Measurements from ENCODE around the gene CREBZF.

CREBZF gene

DNA sequence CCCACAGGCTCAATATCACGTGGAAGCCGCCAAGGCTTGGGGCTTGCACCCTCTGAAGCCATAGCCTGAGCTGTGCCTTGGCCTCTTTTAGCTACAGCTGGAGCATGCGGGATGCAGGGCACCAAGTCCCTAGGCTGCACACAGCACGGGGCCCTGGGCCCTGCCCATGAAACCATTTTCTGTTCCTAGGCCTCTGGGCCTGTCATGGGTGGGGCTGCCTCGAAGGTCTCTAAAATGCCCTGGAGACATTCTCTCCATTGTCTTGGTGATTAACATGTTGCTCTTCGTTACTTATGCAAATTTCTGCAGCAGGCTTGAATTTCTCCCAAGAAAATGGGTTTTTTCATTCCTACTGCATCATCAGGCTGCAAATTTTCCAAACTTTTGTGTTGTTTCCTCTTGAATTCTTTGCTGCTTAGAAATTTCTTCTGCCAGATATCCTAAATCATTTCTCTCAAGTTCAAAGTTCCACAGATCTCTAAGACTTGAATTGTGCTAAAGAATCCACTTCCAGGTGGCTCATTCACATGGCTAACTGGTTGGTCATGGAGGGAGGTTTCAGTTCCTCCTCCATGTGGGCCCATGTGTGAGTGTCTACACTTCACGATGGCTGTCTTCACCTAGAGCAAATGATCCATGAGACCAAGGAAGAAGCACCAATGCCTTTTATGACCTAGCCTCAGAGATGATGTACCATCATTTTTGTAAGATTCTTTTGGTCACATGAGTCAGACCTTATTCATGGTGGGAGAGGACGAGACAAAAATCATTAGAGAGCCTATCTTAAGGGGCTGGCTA lies 7.4 kb upstream of the CREBZF start:
- no peak for TF ChIP-seq EP300 (IDR thresholded peaks at IDR 0.05; ENCODE audit: borderline replicate concordance)
- no peak for TF ChIP-seq TEAD4 (IDR thresholded peaks at IDR 0.05)
- TF ChIP-seq, protein P1, sequence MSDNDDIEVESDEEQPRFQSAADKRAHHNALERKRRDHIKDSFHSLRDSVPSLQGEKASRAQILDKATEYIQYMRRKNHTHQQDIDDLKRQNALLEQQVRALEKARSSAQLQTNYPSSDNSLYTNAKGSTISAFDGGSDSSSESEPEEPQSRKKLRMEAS (IDR thresholded peaks at IDR 0.05): no peak
- no peak for TF ChIP-seq EGR1 (IDR thresholded peaks at IDR 0.05)
- TF ChIP-seq CREB1 (IDR thresholded peaks at IDR 0.05; ENCODE audit: low read depth): no peak
- no peak for TF ChIP-seq CEBPB (IDR thresholded peaks at IDR 0.05)
- TF ChIP-seq TCF12 (IDR thresholded peaks at IDR 0.05; ENCODE audit: low read depth): no peak
- TF ChIP-seq, protein P2, sequence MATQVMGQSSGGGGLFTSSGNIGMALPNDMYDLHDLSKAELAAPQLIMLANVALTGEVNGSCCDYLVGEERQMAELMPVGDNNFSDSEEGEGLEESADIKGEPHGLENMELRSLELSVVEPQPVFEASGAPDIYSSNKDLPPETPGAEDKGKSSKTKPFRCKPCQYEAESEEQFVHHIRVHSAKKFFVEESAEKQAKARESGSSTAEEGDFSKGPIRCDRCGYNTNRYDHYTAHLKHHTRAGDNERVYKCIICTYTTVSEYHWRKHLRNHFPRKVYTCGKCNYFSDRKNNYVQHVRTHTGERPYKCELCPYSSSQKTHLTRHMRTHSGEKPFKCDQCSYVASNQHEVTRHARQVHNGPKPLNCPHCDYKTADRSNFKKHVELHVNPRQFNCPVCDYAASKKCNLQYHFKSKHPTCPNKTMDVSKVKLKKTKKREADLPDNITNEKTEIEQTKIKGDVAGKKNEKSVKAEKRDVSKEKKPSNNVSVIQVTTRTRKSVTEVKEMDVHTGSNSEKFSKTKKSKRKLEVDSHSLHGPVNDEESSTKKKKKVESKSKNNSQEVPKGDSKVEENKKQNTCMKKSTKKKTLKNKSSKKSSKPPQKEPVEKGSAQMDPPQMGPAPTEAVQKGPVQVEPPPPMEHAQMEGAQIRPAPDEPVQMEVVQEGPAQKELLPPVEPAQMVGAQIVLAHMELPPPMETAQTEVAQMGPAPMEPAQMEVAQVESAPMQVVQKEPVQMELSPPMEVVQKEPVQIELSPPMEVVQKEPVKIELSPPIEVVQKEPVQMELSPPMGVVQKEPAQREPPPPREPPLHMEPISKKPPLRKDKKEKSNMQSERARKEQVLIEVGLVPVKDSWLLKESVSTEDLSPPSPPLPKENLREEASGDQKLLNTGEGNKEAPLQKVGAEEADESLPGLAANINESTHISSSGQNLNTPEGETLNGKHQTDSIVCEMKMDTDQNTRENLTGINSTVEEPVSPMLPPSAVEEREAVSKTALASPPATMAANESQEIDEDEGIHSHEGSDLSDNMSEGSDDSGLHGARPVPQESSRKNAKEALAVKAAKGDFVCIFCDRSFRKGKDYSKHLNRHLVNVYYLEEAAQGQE (IDR thresholded peaks at IDR 0.05; ENCODE audit: low read depth): no peak
- no peak for TF ChIP-seq TAF1 (IDR thresholded peaks at IDR 0.05; ENCODE audit: low read depth)
- TF ChIP-seq, protein P3, sequence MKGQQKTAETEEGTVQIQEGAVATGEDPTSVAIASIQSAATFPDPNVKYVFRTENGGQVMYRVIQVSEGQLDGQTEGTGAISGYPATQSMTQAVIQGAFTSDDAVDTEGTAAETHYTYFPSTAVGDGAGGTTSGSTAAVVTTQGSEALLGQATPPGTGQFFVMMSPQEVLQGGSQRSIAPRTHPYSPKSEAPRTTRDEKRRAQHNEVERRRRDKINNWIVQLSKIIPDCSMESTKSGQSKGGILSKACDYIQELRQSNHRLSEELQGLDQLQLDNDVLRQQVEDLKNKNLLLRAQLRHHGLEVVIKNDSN (IDR thresholded peaks at IDR 0.05): no peak
- no peak for TF ChIP-seq FOXM1 (IDR thresholded peaks at IDR 0.05; ENCODE audit: borderline replicate concordance, low read depth)
- no peak for TF ChIP-seq YY1 (IDR thresholded peaks at IDR 0.05; ENCODE audit: low read depth)
- TF ChIP-seq ZBTB7A (IDR thresholded peaks at IDR 0.05; ENCODE audit: low read depth): no peak
- no peak for TF ChIP-seq RAD21 (IDR thresholded peaks at IDR 0.05; ENCODE audit: low read depth)

DNA sequence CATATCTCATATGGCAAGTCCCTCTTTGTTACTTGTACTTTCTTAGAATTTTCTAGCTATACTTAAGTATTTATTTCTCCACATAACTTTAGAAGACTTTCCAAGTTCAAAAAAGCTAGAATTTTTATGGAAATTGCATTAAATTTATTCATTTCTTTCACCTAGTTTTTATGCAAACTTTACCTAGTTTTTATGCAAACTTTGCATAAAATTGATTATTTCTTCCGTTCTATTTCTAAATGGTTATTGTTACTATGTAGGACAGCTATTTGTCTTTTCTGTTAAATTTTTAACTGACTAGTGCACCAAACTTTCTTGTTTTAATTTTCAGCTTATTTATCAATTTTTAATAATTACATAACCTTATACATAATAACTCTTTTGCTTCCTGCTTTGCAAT lies 3.2 kb upstream of the CREBZF start:
- TF ChIP-seq CREB1 (IDR thresholded peaks at IDR 0.05; ENCODE audit: low read depth): no peak
- no peak for TF ChIP-seq CEBPB (IDR thresholded peaks at IDR 0.05)
- TF ChIP-seq TAF1 (IDR thresholded peaks at IDR 0.05; ENCODE audit: low read depth): no peak
- no peak for TF ChIP-seq NFIC (IDR thresholded peaks at IDR 0.05)

DNA sequence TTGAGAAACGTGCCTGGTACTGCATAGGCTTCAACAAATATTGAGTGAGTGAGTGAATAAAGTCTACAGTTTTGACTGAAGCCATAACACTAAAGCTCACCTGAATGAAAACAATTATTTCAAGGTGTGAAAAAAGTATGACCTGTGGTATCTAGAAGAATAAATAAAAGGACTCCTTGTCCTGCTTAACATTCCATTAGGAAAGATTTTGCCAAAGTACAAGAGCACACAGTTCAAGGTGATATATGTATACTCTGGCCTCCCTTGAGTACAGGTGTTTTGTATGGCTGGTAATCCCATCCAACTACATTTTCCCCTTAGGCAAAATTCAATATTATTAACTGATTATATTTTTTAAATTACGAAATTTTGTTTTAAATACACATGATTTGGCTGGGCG lies 1.8 kb upstream of the CREBZF start:
- no peak for TF ChIP-seq CREB1 (IDR thresholded peaks at IDR 0.05; ENCODE audit: low read depth)
- TF ChIP-seq, protein P3 (IDR thresholded peaks at IDR 0.05): no peak
- no peak for TF ChIP-seq EP300 (IDR thresholded peaks at IDR 0.05; ENCODE audit: borderline replicate concordance)
- no peak for TF ChIP-seq CEBPB (IDR thresholded peaks at IDR 0.05)
- no peak for TF ChIP-seq RAD21 (IDR thresholded peaks at IDR 0.05; ENCODE audit: low read depth)
- TF ChIP-seq YY1 (IDR thresholded peaks at IDR 0.05; ENCODE audit: low read depth): no peak
- TF ChIP-seq, protein P2 (IDR thresholded peaks at IDR 0.05; ENCODE audit: low read depth): no peak
- no peak for TF ChIP-seq ZBTB7A (IDR thresholded peaks at IDR 0.05; ENCODE audit: low read depth)
- TF ChIP-seq, protein P1 (IDR thresholded peaks at IDR 0.05): no peak
- TF ChIP-seq TEAD4 (IDR thresholded peaks at IDR 0.05): no peak
- TF ChIP-seq EGR1 (IDR thresholded peaks at IDR 0.05): no peak

DNA sequence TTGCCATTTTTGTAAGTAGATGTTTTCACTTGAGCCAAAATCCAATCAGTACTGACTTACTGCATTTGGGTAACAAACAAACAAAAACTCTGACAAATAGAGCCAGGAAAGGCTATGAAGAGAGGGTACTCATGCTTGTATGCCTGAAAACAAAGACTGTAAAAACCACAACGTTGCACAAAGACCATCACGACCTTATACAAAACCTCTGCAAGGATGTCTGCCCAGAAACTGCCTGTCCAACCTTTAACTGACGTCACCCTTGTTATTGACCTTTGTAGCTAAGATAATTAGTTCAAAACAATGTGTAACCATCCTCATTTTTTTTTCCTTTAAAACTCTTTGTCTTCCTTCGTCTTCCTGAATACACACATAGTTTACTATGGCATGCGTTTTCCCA lies 804 bp upstream of the CREBZF start:
- no peak for TF ChIP-seq RAD21 (IDR thresholded peaks at IDR 0.05; ENCODE audit: low read depth)
- TF ChIP-seq CEBPB (IDR thresholded peaks at IDR 0.05): no peak
- TF ChIP-seq, protein P2 (IDR thresholded peaks at IDR 0.05; ENCODE audit: low read depth): no peak
- no peak for TF ChIP-seq TAF1 (IDR thresholded peaks at IDR 0.05; ENCODE audit: low read depth)
- TF ChIP-seq, protein P1 (IDR thresholded peaks at IDR 0.05): no peak
- TF ChIP-seq EGR1 (IDR thresholded peaks at IDR 0.05): no peak
- TF ChIP-seq CREB1 (IDR thresholded peaks at IDR 0.05; ENCODE audit: low read depth): no peak
- TF ChIP-seq ZBTB7A (IDR thresholded peaks at IDR 0.05; ENCODE audit: low read depth): no peak
- TF ChIP-seq FOXM1 (IDR thresholded peaks at IDR 0.05; ENCODE audit: borderline replicate concordance, low read depth): no peak
- no peak for TF ChIP-seq TCF12 (IDR thresholded peaks at IDR 0.05; ENCODE audit: low read depth)
- TF ChIP-seq EP300 (IDR thresholded peaks at IDR 0.05; ENCODE audit: borderline replicate concordance): no peak
- TF ChIP-seq YY1 (IDR thresholded peaks at IDR 0.05; ENCODE audit: low read depth): no peak
- no peak for TF ChIP-seq NFIC (IDR thresholded peaks at IDR 0.05)
- TF ChIP-seq, protein P3 (IDR thresholded peaks at IDR 0.05): no peak

All from Ishikawa (cell line).